T-helper 2 cell (primary cell): ENCODE measurements around the gene FAM229A.
A peak's percentile ranks its signal among the peaks of the same experiment; 100 is the strongest.

Experiments
- DNase-seq, 5 experiments: peaks; one replicate each; pipeline versions ENCODE4 v3.0.0 to v3.0.0-alpha.2; 2012 to 2022

The FAM229A gene

GRCh38 chr1:32346532-32347157 lies 15.6 kb downstream of the FAM229A start:
- DNase-seq, result no peak

GRCh38 chr1:32345289-32345827 lies 16.9 kb downstream of the FAM229A start:
- DNase-seq, result no peak

- no peak for DNase-seq
Measured at GRCh38 chr1:32342704-32343103, 19.6 kb downstream of the FAM229A start.

GRCh38 chr1:32341971-32342370 lies 20.3 kb downstream of the FAM229A start:
- no peak for DNase-seq

GRCh38 chr1:32341186-32341757 lies 21.0 kb downstream of the FAM229A start:
- no peak for DNase-seq

GRCh38 chr1:32339363-32339978 lies 22.8 kb downstream of the FAM229A start:
- DNase-seq, result no peak

GRCh38 chr1:32338637-32339145 lies 23.6 kb downstream of the FAM229A start:
- no peak for DNase-seq

- DNase-seq, result peak in 1 of 5 experiments; percentile 77
Measured at GRCh38 chr1:32337855-32338636, 24.2 kb downstream of the FAM229A start.

- peak in 3 of 5 experiments; percentile 39 to 68 (median 66) for DNase-seq
Measured at GRCh38 chr1:32336963-32337675, 25.2 kb downstream of the FAM229A start.

- no peak for DNase-seq
Measured at GRCh38 chr1:32336591-32336932, 25.7 kb downstream of the FAM229A start.

GRCh38 chr1:32335790-32336590 lies 26.3 kb downstream of the FAM229A start, which contains the start of gene MARCKSL1:
Gene MARCKSL1, minus strand, starts transcription at chr1:32336233. Its CDS starts 200 bp downstream, at chr1:32336033.
- peak; percentile 75 to 84 (median 80) for DNase-seq

- no peak for DNase-seq
Measured at GRCh38 chr1:32335535-32335789, 26.8 kb downstream of the FAM229A start.

- DNase-seq, result peak; percentile 35 to 66 (median 50)
Measured at GRCh38 chr1:32334864-32335534, 27.3 kb downstream of the FAM229A start.

GRCh38 chr1:32334274-32334861 lies 27.9 kb downstream of the FAM229A start:
- no peak for DNase-seq

- DNase-seq, result no peak
Measured at GRCh38 chr1:32333251-32333963, 28.9 kb downstream of the FAM229A start.

GRCh38 chr1:32332290-32333079 lies 29.8 kb downstream of the FAM229A start:
- no peak for DNase-seq

- DNase-seq, result no peak
Measured at GRCh38 chr1:32331549-32331948, 30.7 kb downstream of the FAM229A start.

GRCh38 chr1:32330558-32331151 lies 31.6 kb downstream of the FAM229A start:
- no peak for DNase-seq
